Raji (cell line): Measurements from ENCODE around the gene CXCL1.

Source experiments
- POLR2A ChIP-seq: IDR thresholded peaks from 2 replicates; pipeline ENCODE4 v1.6.1; 2011; ENCODE audit warnings: low read depth, low read length, control low read depth; ENCODE audit not compliant: insufficient read depth

The CXCL1 gene

GRCh38 chr4:73914071-73914470 lies 44.9 kb downstream of the CXCL1 start:
- TF ChIP-seq POLR2A = no peak

GRCh38 chr4:73916172-73916925 lies 47.2 kb downstream of the CXCL1 start:
- no peak for TF ChIP-seq POLR2A

- TF ChIP-seq POLR2A = no peak
Measured at GRCh38 chr4:73917081-73917501, 47.9 kb downstream of the CXCL1 start.

- TF ChIP-seq POLR2A = no peak
Measured at GRCh38 chr4:73918058-73918457, 48.9 kb downstream of the CXCL1 start.

- TF ChIP-seq POLR2A = no peak
Measured at GRCh38 chr4:73919691-73920090, 50.5 kb downstream of the CXCL1 start.
